GM08714 (cell line): Measurements from ENCODE around the gene C1orf198.

Experiments used
- H3K4me3 ChIP-seq: fragments of 200-500 bp; sonication (Bioruptor generic); 2 replicates; pipeline ENCODE4 v1.5.1; 2014; ENCODE audit warnings: mild to moderate bottlenecking, low read length, inconsistent platforms
- ZNF274 ChIP-seq: IDR thresholded peaks from 2 replicates; pipeline ENCODE4 v1.6.1; 2012; ENCODE audit warnings: mild to moderate bottlenecking, low read depth, low read length

The C1orf198 gene

DNA sequence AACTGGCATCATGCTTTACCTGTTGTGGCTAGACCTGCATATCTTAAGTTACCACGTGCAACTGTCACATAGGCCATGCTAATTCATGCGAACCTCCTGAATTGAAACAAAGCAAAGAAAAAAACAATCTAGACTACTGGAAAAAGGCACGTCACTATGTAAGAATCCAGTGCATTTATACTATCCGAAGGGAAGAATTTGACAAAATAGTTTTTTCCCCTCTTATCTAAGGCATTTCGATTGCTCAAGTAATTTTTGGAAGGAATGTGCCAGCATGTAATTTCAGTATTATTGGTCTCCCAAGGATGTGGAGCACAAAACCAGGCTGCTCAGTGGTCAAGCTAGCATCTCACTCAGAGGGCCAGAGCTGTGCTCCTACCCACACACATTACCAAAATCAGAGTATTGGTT is 31.5 kb upstream of the C1orf198 start:
- no peak for TF ChIP-seq ZNF274
- no peak overlapping the region for H3K4me3 ChIP-seq

DNA sequence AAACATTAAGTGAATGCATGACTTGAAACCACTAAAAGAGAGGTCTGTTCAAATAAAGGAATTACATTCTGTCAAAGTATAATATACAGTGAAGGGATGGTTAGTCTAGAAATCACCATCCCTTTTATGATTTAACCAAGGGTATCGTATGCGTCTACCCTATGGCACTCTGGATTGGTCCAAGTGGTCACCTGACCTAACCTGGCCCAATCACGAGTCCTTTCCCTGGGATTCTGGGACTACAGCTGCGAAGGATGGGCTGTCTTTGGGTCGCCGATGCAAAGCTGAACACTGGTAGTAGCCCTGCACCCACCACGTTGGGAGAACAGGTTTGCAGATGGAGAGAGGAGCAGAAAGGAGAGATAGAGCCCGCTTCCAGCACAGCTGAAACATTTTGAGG is 30.4 kb upstream of the C1orf198 start:
- TF ChIP-seq ZNF274: no peak
- no peak overlapping the region for H3K4me3 ChIP-seq

DNA sequence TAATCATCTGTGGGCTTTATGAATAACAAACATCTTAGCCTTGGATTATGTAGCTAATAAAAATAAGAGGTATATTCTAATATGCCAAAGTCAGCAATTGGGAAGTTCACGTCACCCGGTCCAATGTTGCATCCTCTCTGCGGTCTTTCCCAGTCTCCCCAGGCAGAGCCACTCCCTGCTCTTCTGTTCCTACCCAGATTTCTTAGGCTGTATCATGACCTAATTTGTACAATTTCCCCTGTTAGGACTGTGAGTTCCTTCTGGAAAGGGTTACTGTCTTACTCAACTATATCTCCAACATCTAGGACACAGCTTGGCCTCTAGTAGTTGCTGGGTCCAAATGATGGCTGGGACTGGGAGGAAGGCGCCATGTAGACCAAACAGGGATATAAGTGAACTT is 29.8 kb upstream of the C1orf198 start:
- no peak for TF ChIP-seq ZNF274
- no peak overlapping the region for H3K4me3 ChIP-seq

DNA sequence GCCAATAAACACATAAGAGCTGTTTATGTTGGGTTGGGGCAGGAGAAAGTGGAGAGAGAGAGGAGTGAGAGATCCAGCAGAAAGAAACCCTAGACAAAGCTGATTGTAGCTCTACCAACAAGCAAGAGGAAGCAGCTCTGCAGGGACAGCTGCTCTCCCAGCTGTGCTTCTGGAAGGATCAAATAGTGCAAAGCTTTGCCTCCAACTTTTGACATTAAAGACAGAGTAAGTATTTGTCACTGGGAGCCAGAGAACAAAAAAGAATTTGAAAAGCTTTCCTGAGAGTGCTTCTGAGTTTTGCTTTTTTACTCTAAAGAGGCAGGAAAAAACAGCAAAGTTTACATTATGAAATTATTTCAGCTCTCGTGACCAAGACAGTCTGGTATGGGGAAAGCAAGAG is 28.5 kb upstream of the C1orf198 start:
- H3K4me3 ChIP-seq: no peak overlapping the region
- TF ChIP-seq ZNF274: no peak

DNA sequence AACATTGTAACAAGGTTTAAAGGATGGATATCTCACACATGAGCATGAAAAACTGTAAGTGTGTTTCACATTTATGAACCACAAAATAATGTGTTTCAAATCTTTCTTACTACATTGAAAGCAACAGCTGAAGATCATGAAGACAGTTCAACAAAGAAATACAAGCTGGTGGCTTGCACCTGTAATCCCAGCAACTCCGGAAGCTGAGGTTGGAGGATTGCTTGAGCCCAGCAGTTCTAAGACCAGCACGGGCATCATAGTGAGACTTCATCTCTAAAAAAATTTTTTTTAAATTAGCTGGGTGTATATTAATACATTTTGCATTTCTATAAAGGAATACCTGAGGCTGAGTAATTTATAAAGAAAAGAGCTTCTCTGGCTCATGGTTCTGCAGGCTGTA is 27.1 kb upstream of the C1orf198 start:
- no peak for TF ChIP-seq ZNF274
- H3K4me3 ChIP-seq: no peak overlapping the region

DNA sequence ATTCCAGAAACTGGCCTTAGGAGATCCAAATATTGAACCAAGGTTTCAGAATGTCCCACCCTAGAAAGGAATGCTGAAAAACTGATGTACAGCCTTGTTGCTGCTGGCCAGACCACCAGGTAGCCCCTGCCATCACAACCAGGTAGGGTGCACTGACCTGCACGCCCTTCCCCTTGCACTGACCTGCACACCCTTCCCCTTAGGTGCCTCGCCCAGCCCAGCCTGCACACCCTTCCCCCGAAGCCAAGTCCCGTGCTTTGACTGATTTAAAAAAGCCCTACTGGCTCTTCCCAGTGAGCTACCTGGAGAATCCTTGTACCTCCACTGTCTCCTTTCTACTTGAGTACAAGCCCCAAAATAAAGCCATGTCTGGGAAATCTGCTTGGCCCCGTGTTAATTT is 26.3 kb upstream of the C1orf198 start:
- TF ChIP-seq ZNF274: no peak
- H3K4me3 ChIP-seq: no peak overlapping the region

DNA sequence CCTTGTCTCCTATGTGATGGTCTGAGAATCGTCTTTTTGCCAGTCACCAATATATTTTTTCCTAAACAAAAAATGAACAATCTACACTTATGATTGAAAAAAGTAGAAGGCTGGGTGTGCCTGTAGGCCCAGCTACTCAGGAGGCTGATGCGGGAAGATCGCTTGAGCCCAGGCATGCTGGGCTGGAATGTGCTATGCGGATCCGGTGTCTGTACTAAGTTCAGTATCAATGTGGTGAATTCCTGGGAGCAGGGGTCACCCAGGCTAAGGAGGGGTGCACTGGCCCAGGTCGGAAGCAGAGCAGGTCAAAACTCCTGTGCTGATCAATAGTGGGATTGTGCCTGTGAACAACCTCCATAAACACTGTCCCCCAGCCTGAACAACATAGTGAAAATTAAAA is 25.7 kb upstream of the C1orf198 start:
- no peak for TF ChIP-seq ZNF274

DNA sequence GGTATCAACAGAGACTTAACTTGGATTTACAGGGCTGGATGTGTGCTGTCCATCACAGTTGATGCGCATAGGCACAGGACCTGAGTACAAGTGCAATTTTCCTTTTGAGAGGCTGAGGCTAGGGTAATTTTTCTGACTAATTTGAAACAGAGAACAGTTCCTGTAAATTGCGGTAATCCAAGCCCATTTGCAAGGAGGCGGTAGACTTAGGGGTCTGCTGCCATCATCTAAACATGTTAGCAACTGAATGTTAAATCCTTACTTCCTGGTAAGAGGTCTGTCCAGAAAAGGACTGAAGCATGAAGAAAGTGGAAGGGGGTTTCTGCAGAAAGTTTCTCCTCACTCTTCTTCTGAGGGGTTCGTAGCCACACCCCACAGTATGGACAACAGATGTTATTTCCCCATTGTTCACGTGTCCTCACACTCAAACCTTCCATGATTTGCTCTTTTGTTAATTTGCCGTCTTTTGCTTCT is 23.7 kb upstream of the C1orf198 start:
- no peak for TF ChIP-seq ZNF274

More for the DNA sequence above, 25.7 kb upstream of the C1orf198 start:
- H3K4me3 ChIP-seq: no peak overlapping the region

DNA sequence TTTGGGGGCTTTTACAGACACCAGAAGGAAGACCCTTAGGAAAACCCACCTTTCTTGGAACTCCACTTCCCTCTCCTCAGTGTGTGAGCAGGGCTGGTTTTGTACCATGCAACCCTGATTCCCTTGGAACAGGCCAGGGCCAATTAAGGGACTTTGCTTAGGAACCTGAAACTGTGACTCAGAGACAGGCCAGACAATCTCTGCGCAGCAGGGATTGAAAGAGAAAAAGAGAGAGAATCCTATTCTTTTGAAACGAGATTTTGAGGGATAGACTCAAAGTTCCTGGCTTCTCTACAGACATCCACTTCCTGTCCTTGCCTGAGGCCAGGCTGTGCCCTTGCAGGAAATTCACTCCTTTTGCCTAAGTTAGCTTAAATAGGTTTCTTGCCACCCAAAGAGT is 23.1 kb upstream of the C1orf198 start:
- no peak overlapping the region for H3K4me3 ChIP-seq
- TF ChIP-seq ZNF274: no peak

More for the DNA sequence above, 23.7 kb upstream of the C1orf198 start:
- H3K4me3 ChIP-seq: no peak overlapping the region

DNA sequence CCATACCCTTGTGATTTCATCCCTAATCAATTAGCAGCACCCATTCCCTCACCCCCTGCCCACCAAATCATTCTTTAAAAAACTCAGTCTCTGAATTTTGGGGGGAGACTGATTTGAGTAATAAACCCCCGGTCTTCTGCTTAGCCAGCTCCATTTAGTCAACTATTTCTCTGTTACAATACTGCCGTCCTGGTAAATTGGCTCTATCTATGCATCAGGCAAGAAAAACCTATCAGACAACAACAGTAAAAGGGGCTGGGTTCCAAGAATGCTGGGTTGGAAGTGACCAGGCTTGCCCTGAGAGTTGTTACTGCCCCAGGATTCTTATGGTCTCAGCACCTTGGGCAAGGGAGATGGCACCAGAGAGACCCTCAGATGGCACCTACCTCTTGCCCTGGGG is 16.3 kb upstream of the C1orf198 start:
- H3K4me3 ChIP-seq: no peak overlapping the region
- TF ChIP-seq ZNF274: no peak

DNA sequence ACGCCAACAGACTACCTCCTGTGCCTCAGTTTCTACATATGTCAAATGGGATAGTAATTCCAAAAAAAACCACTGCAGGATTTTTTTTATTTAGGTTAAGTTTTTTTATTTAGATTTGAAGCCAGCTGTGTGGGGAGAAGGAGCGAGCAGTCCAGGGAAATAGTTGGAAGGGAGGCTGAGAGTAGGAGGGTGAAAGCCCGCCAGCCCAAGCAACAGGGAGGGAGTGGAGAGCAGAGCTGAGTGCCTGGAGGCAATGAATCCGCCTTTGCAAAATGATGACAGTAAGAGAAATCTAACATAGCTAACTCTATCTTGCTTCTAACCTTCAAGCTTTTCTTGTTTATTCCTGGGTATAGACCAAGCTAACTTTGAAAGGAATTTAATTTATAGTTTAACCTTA is 15.6 kb upstream of the C1orf198 start:
- no peak overlapping the region for H3K4me3 ChIP-seq
- TF ChIP-seq ZNF274: no peak

DNA sequence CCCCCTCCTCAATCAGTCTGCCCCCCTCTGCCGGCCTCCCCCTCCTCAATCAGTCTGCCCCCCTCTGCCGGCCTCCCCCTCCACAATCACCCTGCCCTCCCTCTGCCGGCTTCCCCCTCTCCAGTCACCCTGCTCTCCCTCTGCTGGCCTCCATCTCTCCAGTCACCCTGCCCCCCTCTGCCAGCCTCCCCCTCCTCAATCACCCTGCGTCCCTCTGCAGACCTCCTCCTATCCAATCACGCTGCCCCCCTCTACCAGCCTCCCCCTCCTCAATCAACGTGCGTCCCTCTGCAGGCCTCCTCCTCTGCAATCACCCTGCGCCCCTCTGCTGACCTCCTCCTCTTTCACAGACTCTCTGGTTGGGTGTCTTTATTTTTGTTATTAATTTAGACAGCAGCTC is 11.5 kb upstream of the C1orf198 start:
- no peak overlapping the region for H3K4me3 ChIP-seq
- no peak for TF ChIP-seq ZNF274

DNA sequence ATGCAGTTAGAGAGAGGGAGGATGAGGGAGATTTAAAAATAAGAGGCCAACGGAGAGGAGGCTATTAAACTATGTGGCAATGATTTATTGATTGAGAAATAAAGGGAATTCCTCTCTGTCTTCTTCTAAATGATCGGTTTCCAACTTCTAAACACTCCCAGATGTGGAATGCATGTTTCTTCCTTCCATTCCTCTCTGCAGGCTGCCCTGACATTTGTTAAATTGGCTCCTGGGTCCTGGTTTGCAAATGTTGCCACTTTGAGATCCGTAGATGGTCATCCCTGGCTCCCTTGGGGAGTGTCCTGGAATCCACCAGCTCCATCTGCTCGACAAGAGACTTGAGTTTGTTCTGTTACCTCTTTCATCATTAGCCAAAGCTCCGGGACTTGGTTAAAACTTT is 10.3 kb upstream of the C1orf198 start:
- TF ChIP-seq ZNF274: no peak

DNA sequence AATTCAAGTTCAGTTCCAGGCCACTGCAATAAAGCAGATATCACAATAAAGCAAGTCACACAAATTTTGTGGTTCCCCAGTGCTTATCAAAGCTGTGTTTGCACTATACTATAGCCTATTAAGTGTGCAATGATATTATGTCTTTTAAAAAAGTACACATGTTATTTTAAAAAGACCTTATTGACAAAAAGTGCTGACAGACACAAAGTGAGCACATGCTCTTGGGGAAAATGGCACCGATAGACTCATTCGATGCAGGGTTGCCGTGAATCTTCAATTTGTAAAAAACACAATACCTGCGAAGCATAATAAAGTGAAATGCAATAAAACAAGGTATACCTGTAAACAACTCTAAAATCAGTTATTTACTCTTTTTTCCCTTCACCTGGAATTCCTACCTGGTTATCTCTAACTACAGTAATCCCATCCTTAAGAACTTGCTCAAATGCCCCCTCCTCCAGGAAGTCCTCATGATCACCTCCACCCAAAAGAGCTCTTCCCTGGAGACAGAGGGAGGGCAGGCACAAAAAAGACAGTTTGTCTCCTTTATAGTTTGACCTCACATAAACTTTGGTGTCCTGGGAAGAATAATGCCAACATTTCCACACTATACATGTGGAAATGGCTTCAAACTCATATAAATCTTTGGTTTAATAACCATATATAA is 9.7 kb upstream of the C1orf198 start:
- no peak for TF ChIP-seq ZNF274
- H3K4me3 ChIP-seq: no peak overlapping the region

More for the DNA sequence above, 10.3 kb upstream of the C1orf198 start:
- H3K4me3 ChIP-seq: no peak overlapping the region

DNA sequence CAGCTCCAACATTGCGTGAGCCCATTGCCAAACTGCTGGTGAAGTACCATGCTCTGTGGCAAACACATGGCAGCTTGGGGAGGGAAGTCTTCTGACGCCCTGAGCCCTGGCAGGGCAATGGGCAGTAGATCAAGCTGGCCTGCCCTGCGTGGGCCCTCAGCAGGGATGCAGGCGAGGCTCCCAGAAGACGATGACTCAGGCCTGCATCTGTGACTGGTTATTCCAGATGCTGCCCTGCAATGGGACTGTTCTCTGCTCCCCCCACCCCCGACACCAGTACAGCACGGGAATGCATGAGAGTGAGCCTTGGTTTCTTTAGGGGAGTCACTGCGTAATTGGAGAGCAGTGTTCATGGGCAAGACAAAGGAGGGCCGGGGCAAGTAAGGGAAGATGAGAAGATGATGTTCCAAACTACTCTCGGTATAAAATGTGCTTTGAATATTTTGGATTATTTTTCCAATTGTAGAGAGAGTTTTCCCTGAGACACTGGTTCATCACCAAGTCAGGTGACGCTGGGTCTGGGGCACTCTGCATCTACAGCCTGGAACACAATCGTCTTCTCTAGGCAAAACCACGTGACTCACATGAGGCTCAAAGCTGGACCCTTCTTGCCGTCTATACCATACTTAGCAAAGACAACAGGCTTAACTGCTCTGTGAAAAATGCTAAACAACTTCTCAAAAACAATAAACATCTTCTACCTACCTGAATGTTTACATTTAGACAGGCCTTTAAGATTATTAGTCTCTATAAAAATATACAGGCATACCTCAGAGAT is 9.0 kb upstream of the C1orf198 start:
- TF ChIP-seq ZNF274: no peak
- H3K4me3 ChIP-seq: no peak overlapping the region
